ENCODE data around the gene GRID1. TPM values are rescaled to one million over a fixed set of nuclear protein-coding genes. Genes with fewer than 3 reads are reported as not detected.

GRID1 gene
- total and polyA plus RNA-seq, 2 experiments from 2014 or later = not detected

DNA sequence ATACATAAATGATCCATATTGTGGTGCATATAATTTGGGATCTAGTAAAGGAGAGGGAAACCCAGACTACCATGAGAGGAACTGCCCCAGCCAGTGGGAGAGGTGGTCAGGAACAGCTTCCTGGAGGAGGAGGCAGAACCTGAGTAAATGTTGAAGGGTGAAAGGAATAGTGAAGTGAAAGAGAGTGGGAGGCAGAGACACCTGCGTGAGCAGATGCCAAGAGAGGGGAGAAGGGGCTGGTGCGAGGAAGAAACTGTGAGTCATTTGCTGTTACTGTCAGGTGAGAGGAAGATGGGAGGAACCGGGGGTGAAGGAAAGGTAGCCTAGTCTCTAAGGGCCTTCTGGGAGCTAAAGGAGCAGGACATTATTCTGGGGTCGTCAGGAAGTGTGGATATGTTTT lies 294.8 kb downstream of the GRID1 start:
- in situ Hi-C loops (cut with MboI) = no loop called here
- H3K36me3 ChIP-seq (ENCODE audit: low read depth) = no peaks in the 10 kb centered on the region
- H3K9me3 ChIP-seq (ENCODE audit: low read depth) = no peaks in the 10 kb centered on the region
- no peaks in the 10 kb centered on the region for H3K79me2 ChIP-seq (ENCODE audit: insufficient read depth)
- H3K4me3 ChIP-seq = no peak overlapping the region
- H4K20me1 ChIP-seq (ENCODE audit: insufficient read depth) = no peaks in the 10 kb centered on the region
- no peak for DNase-seq
- no peak overlapping the region for H3K9ac ChIP-seq
- H2AFZ ChIP-seq = no peak overlapping the region
- no peak overlapping the region for H3K27ac ChIP-seq
- no peak for TF ChIP-seq EZH2phosphoT487 (IDR thresholded peaks at IDR 0.05; ENCODE audit: insufficient read depth, low read depth)
- TF ChIP-seq EZH2 (IDR thresholded peaks at IDR 0.05; ENCODE audit: insufficient read depth, poor library complexity, severe bottlenecking) = no peak
- no peaks in the 10 kb centered on the region for H3K9me2 ChIP-seq (ENCODE audit: insufficient read depth)
- H3F3A ChIP-seq (ENCODE audit: insufficient read depth) = no peaks in the 10 kb centered on the region
- 18 to 21% methylated on average over 4 of the region's 4 CpGs for WGBS, 2 experiments (ENCODE audit: low coverage in 1 of 2, low lambda C conversion rate in 2 of 2, missing lambda C conversion rate in 2 of 2)
- no peaks in the 10 kb centered on the region for H3K27me3 ChIP-seq (replicated peaks; ENCODE audit: insufficient read depth)
- H3K4me1 ChIP-seq (ENCODE audit: insufficient read depth) = no peaks in the 10 kb centered on the region
- no peak overlapping the region for H3K4me2 ChIP-seq (ENCODE audit: unreplicated experiment)

DNA sequence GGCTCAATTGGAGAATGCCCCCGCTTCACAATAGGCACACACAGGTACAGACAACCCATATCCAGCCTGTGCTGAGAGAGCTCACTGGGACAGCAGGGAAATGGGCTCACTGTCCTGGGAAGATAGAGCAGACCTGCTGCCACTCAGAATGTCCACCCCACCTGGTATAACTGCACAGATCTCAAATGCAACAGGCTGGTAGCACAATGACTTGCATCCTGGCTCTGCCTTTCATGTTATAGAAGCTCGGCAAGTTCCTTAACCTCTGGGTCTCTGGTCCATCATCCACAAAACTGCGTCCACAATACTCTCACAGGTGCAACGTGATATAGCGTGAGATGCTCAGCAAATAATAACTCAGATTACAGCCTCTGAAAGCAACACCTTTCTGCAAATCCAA lies 295.4 kb downstream of the GRID1 start:
- Histone ChIP-seq H3K4me2 (ENCODE audit: unreplicated experiment) (no peak overlapping the region), H3K27ac (no peak overlapping the region), H3K9ac (no peak overlapping the region), H3K27me3 (replicated peaks; ENCODE audit: insufficient read depth) (no peaks in the 10 kb centered on the region), H3K9me2 (ENCODE audit: insufficient read depth) (no peaks in the 10 kb centered on the region), H3K4me3 (no peak overlapping the region), H3K9me3 (ENCODE audit: low read depth) (no peaks in the 10 kb centered on the region), H3K36me3 (ENCODE audit: low read depth) (no peaks in the 10 kb centered on the region), H3K79me2 (ENCODE audit: insufficient read depth) (no peaks in the 10 kb centered on the region), H2AFZ (no peak overlapping the region), H4K20me1 (ENCODE audit: insufficient read depth) (no peaks in the 10 kb centered on the region), H3F3A (ENCODE audit: insufficient read depth) (no peaks in the 10 kb centered on the region), H3K4me1 (ENCODE audit: insufficient read depth) (no peaks in the 10 kb centered on the region)
- DNase-seq = no peak
- in situ Hi-C loops (cut with MboI) = no loop called here
- TF ChIP-seq EZH2phosphoT487 (IDR thresholded peaks at IDR 0.05; ENCODE audit: insufficient read depth, low read depth) (no peak), EZH2 (IDR thresholded peaks at IDR 0.05; ENCODE audit: insufficient read depth, poor library complexity, severe bottlenecking) (no peak)
- WGBS, 2 experiments (ENCODE audit: low coverage in 1 of 2, low lambda C conversion rate in 2 of 2, missing lambda C conversion rate in 2 of 2) = 26% methylated on average over 5 of the region's 5 CpGs

DNA sequence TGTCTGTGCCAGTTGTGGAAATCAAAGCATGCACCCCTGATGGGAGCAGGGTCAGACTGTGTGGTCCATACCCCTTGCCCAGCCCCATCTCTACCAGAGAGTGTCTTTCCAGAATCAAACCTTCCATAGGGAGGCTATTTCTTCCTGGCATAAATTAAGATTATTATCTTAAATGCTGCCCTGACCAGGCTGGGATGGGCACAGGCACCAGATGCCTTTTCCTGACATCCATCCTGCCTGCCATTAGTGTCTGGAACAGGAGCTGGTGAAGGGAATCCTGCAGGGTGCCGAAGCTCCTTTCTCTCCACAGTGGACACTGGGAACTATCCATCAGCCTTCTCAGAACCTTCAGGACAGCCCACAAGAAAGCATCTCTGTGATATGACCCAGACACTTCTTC lies 296.3 kb downstream of the GRID1 start:
- no peaks in the 10 kb centered on the region for H3K27me3 ChIP-seq (replicated peaks; ENCODE audit: insufficient read depth)
- no peak for DNase-seq
- in situ Hi-C loops (cut with MboI) = no loop called here
- H3K36me3 ChIP-seq (ENCODE audit: low read depth) = no peaks in the 10 kb centered on the region
- no peak overlapping the region for H3K9ac ChIP-seq
- WGBS, 2 experiments (ENCODE audit: low coverage in 1 of 2, low lambda C conversion rate in 2 of 2, missing lambda C conversion rate in 2 of 2) = 0 to 13% methylated on average over 1 of the region's 1 CpG
- H3F3A ChIP-seq (ENCODE audit: insufficient read depth) = no peaks in the 10 kb centered on the region
- H3K4me1 ChIP-seq (ENCODE audit: insufficient read depth) = no peaks in the 10 kb centered on the region
- TF ChIP-seq EZH2 (IDR thresholded peaks at IDR 0.05; ENCODE audit: insufficient read depth, poor library complexity, severe bottlenecking) = no peak
- TF ChIP-seq EZH2phosphoT487 (IDR thresholded peaks at IDR 0.05; ENCODE audit: insufficient read depth, low read depth) = no peak
- H3K9me3 ChIP-seq (ENCODE audit: low read depth) = no peaks in the 10 kb centered on the region
- no peaks in the 10 kb centered on the region for H3K9me2 ChIP-seq (ENCODE audit: insufficient read depth)
- H3K4me2 ChIP-seq (ENCODE audit: unreplicated experiment) = no peak overlapping the region
- H3K79me2 ChIP-seq (ENCODE audit: insufficient read depth) = no peaks in the 10 kb centered on the region
- H4K20me1 ChIP-seq (ENCODE audit: insufficient read depth) = no peaks in the 10 kb centered on the region
- H3K4me3 ChIP-seq = no peak overlapping the region
- H3K27ac ChIP-seq = no peak overlapping the region
- H2AFZ ChIP-seq = no peak overlapping the region

DNA sequence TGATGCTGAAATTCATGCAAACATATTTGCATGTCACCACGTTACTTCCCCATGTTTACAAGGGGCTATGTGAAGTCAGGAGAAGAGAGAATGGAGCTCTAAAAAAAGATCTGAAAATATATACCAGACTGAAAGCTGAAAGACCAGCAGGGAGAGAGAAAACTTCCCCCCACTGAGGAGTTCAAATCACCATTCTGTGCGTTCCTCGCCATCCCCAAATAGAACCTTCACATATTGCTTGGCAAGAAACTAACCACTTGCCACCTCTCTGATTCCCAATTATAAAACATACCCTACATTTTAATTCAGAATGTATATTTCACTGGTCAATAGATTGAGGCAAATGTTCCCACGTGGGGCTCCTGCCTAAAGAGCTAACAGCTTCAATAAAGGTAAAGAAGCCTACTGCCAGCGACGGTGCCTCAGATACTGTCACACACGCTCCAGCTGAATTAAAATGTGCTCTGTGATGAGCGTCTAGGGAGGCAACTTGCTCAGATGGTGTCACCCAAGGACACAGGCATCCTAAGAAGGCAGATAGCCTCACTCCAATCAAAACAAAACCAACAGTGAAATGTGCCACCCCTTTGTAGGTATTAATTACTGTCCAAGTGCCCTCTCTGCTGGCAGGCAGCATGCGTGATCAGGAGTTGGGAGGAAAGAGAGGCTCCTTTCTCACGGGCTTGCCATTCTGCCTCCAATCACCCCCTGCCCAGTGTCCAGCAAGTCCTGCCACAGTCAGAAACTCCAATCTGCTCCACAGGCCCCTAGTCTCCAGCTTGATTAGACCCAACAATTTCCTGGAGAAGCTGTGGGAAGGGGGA lies 298.2 kb downstream of the GRID1 start:
- whole genome bisulfite sequencing, 2 experiments (ENCODE audit: low coverage in 1 of 2, low lambda C conversion rate in 2 of 2, missing lambda C conversion rate in 2 of 2) = 43 to 44% methylated on average over 10 of the region's 10 CpGs
- Histone ChIP-seq H3K27ac (no peak overlapping the region), H3F3A (ENCODE audit: insufficient read depth) (no peaks in the 10 kb centered on the region), H3K27me3 (replicated peaks; ENCODE audit: insufficient read depth) (no peaks in the 10 kb centered on the region), H3K36me3 (ENCODE audit: low read depth) (no peaks in the 10 kb centered on the region), H3K79me2 (ENCODE audit: insufficient read depth) (no peaks in the 10 kb centered on the region), H3K4me2 (ENCODE audit: unreplicated experiment) (no peak overlapping the region), H3K9ac (no peak overlapping the region), H3K4me3 (no peak overlapping the region), H3K4me1 (ENCODE audit: insufficient read depth) (no peaks in the 10 kb centered on the region), H3K9me3 (ENCODE audit: low read depth) (no peaks in the 10 kb centered on the region), H2AFZ (no peak overlapping the region), H4K20me1 (ENCODE audit: insufficient read depth) (no peaks in the 10 kb centered on the region), H3K9me2 (ENCODE audit: insufficient read depth) (no peaks in the 10 kb centered on the region)
- in situ Hi-C loops (cut with MboI) = no loop called here
- no peak for DNase-seq
- no peak for TF ChIP-seq EZH2 (IDR thresholded peaks at IDR 0.05; ENCODE audit: insufficient read depth, poor library complexity, severe bottlenecking)
- TF ChIP-seq EZH2phosphoT487 (IDR thresholded peaks at IDR 0.05; ENCODE audit: insufficient read depth, low read depth) = no peak
